SHP77 treated with DMSO at 0.1 percent for 48 hours (cell line): ENCODE results near the gene EAF1.
A peak's percentile ranks its signal among the peaks of the same experiment; 100 is the strongest.
"Not testable (repeated sequence)": the region's sequence is repeated elsewhere in the genome, so short reads cannot be mapped to it uniquely, and the experiment has no call there.

Experiments used
- DNase-seq: peaks from one replicate; lab custom pipeline; 2025; lab: John Stamatoyannopoulos, UW

Gene EAF1

DNA sequence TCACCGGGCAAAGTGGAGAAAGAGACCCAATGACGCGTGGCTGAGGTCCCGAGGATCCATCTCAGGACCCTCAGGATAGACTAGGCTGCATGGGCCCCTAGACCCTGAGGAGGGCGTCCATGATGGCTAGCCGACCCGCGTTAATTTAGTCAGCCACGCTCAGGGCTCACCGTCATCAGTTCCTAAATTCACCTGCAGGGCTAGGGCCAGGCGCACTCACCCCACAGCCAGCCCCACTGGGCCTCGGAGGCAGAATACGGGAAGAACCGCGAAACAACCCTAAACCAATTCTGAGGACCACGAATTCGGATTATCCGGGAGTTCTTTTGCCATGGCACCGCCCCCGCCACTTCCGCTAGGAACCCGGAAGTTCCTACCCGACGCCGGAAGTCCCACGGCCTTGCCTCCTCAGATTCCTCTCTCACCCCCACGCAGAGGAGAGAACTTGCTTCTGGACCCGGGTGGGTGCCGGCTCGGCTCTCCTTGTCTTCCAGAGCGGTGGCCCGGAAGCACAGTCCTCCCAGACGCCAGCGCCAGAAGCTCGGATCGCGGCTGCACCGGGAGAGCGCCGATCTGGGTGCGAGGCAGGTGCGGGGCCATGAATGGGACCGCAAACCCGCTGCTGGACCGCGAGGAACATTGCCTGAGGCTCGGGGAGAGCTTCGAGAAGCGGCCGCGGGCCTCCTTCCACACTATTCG is at the start of gene EAF1, which contains the start of gene METTL6:
TSS of gene EAF1 (plus strand) at position 417 of the 699 bp plus-strand sequence. CDS start at position 599, 182 bp downstream.
TSS of gene METTL6 (minus strand) at position 363 of the 699 bp plus-strand sequence. CDS start 1,033 bp downstream, outside the sequence.
- peak; percentile 54 for DNase-seq

DNA sequence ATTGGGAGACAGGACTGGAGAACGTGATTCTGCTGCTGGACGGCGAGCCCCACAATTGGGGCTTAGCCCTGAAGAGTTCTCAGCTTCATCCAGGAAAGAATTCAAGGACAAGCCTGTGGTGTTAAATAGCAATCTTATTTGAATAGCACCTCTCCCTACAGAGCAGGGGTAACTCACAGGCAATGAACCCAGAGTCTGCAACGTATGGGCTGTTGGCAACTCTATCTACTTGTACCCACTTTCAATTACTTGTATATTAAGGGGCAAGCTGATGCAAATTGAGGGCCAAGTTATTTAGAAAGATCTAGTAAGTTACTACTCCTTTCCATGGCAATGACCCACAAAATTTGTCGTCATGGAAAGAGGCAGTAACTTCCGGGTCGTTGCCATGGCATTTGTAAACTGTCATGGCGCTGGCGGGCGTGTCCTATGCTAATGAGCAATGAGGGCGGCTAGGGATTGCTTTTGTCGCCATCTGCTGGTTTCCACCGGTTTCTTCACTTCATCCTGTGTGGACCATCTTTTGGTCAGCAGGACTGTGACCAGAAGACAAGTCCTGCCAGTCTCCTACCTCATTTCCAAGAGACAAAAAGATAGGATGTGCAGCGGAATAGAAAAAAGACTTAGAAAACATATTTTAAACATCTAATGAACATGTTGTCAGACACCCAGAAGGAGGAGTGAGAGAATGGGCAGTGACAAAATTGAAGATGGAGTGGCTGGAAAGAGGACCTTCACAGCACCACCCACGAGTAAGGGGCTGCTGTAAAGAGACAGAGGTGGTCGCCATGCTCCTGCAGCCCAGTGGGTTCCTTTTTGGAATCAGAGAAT is 49.2 kb upstream of the EAF1 start:
- peak; percentile 84 for DNase-seq

- DNase-seq, result no peak
Measured at GRCh38 chr3:15380980-15381890, 46.2 kb upstream of the EAF1 start.

GRCh38 chr3:15382405-15382923 is 44.9 kb upstream of the EAF1 start:
- no peak for DNase-seq

DNA sequence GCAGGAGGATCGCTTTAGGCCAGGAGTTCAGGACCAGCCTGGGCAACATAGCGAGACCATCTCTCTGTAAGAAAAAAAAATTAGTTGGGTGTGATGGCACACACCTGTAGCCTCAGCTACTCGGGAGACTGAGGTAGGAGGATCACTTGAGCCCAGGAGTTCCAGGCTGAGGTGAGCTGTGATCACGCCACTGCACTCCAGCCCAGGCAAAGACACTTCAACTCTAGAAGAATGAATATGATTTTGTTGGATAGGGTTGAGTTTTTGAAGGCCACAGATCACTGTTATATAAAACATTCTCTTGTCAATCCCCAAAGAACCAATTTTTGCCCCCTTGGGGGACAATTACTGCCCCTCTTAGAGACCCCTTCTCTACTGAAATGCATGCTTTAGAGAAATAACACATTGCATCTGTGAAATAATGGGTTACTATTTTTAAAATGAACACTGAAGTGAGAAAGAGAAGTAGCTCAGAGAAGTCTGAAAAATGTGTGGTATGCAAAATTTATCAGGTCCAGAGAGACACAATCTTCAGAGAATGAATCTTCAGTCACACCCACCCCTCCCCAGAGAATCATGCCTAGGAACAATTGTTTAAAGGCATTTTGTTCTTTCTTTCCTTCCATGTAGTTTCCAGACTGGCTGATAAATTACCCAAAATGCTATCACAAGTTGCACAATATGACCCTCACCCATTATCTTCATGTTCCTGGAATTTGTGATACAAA is 42.7 kb upstream of the EAF1 start:
- DNase-seq, result no peak

- DNase-seq, result not testable (repeated sequence)
Measured at GRCh38 chr3:15385238-15385695, 42.1 kb upstream of the EAF1 start.

DNA sequence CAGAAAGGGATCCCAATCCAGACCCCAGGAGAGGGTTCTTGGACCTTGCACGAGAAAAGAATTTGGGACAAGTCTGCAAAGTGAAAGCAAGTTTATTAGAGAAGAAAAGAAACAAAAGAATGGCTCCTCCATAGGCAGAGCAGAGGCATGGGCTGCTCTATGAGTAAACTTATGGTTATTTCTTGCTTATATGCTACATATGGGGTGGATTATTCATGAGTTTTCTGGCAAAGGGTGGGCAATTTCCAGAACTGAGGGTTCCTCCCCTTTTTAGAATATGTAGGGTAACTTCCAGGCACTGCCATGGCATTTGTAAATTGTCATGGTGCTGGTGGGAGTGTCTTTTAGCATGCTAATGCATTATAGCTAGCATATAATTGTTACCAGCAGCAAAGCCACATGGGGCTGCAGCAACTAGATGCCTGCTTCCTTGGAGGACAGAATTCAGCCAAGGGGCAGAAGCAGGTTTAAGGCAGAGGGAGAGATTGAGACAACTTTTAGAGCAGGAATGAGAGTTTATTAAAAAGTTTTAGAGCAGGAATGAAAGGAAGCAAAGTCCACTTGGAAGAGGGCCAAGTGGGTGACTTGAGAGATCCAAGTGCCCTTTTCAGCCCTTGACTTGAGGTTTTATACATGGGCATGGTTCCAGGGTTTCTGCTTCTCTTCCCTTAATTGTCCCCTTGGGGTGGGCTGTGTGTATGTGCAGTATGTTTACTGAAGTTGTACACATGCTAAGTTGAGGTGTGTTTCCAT is 41.3 kb upstream of the EAF1 start:
- DNase-seq, result no peak

DNA sequence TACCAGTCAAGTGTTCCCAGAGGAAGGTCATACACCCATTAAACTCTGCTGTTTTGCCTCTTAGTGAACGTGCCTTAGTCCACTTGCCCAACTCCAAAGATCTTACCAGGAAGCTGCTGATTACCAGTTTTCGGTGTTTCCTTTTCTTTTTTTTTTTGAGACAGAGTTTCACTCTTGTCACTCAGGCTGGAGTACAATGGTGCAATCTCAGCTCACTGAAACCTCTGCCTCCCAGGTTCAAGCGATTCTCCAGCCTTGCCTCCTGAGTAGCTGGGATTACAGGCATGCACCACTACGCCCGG is 40.8 kb upstream of the EAF1 start:
- not testable (repeated sequence) for DNase-seq

DNA sequence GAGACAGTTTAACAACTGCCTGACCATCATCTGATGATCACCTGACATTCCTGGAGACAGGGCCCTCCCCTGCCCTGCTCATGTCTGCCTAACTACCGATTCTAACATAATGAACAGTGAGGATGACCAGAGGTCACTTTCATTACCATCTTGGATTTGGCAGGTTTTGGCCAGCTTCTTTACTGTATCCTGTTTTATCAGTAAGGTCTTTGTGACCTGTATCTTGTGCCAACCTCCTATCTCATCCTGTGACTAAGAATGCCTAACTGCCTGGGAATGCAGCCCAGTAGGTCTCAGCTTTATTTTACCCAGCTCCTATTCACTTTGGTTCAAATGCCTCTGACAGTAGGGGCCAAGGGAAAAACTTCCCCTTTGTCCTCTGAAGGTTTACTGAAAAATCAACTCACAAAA is 40.2 kb upstream of the EAF1 start:
- DNase-seq, result no peak

DNA sequence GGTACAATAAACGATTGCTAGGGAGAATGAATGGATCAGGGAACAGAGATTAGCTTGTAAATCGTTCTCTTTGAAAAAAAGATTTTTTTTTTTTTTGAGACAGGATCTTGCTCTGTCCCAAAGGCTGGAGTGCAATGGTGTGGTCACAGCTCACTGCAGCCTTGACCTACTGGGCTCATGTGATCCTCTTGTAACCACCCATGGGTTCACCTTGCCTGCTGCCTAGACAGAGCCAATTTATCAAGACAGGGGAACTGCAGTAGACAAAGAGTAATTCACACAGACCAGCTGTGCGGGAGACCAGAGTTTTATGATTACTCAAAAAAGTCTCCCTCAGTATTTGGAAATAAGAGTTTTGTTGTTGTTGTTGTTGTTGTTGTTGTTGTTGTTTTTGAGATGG is 39.7 kb upstream of the EAF1 start:
- DNase-seq, result no peak

DNA sequence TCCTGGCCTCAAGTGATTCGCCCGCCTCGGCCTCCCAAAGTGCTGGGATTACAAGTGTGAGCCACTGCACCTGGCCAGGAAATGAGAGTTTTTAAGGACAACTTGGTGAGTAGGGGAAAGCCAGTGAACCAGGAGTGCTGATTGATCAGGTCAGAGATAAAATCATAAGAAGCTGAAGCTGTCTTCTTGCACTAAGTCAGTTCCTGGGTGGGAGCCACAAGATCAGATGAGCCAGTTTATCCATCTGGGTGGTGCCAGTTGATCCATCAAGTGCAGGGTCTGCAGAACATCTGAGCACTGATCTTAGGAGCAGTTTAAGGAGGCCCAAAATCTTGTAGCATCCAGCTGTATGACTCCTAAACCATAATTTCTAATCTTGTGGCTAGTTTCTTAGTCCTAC is 39.1 kb upstream of the EAF1 start:
- DNase-seq, result not testable (repeated sequence)

- no peak for DNase-seq
Measured at GRCh38 chr3:15390460-15390859, 36.9 kb upstream of the EAF1 start.

GRCh38 chr3:15391007-15391406 is 36.4 kb upstream of the EAF1 start:
- no peak for DNase-seq

GRCh38 chr3:15393252-15393651 is 34.1 kb upstream of the EAF1 start:
- not testable (repeated sequence) for DNase-seq

GRCh38 chr3:15398731-15399133 is 28.7 kb upstream of the EAF1 start:
- DNase-seq, result not testable (repeated sequence)

DNA sequence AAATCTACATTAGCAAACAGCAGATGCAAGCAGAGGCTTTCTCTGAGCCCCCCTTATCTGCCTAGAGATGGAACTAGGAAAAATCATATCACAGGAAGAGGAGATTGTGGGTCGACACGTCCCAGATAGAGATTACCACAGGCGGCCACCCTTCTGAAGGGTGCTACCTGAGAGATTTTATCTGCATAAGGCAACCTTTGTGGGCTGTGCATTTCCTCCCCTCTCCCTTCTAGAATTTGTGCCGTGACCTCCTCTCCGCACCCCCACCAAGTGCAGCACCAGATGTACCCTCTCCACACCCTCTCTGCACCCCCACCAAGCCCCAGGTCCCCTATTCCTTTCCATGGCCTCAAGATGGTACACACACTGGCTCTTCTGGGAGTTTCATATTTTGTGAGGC is 27.4 kb upstream of the EAF1 start:
- no peak for DNase-seq

GRCh38 chr3:15401936-15402335 is 25.5 kb upstream of the EAF1 start:
- no peak for DNase-seq

DNA sequence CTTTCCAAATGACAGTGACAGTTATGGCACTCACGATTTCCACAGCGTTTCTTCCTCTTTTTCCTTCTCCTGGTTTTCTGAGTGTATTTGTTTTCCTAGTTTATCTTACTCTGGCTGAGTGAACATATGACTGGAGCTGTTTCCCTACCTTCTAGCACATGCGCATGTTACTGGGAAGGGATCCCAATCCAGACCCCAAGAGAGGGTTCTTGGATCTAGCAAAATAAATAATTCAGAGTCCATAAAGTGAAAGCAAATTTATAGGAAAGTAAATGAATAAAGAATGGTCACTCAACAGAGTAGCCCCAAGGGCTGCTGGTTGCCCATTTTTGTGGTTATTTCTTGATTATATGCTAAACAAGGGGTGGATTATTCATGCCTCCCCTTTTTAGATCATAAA is 23.9 kb upstream of the EAF1 start:
- no peak for DNase-seq

- DNase-seq, result no peak
Measured at GRCh38 chr3:15403965-15404364, 23.4 kb upstream of the EAF1 start.

- DNase-seq, result no peak
Measured at GRCh38 chr3:15404767-15405166, 22.6 kb upstream of the EAF1 start.
